Measurements from ENCODE around the gene DAGLA.

The DAGLA gene

GRCh38 chr11:61734767-61735166, 54.6 kb downstream of the DAGLA start:
- no peaks in the 10 kb centered on the region for H4K20me1 ChIP-seq (ENCODE audit: insufficient read depth, low read length)
- H3K27ac ChIP-seq (ENCODE audit: low read depth, low read length, poor library complexity, severe bottlenecking), result no peak overlapping the region
- H3K4me2 ChIP-seq (ENCODE audit: low read length), result no peak overlapping the region
- H3K36me3 ChIP-seq (ENCODE audit: insufficient read depth, low read length), result no peaks in the 10 kb centered on the region
- no peak overlapping the region for H2AFZ ChIP-seq (ENCODE audit: low read length)
- H3K9me3 ChIP-seq (ENCODE audit: low read length), result no peaks in the 10 kb centered on the region
- no peaks in the 10 kb centered on the region for H3K27me3 ChIP-seq (ENCODE audit: insufficient read depth, low read length)
- H3K9ac ChIP-seq (ENCODE audit: low read length), result no peak overlapping the region
- TF ChIP-seq, protein P1, sequence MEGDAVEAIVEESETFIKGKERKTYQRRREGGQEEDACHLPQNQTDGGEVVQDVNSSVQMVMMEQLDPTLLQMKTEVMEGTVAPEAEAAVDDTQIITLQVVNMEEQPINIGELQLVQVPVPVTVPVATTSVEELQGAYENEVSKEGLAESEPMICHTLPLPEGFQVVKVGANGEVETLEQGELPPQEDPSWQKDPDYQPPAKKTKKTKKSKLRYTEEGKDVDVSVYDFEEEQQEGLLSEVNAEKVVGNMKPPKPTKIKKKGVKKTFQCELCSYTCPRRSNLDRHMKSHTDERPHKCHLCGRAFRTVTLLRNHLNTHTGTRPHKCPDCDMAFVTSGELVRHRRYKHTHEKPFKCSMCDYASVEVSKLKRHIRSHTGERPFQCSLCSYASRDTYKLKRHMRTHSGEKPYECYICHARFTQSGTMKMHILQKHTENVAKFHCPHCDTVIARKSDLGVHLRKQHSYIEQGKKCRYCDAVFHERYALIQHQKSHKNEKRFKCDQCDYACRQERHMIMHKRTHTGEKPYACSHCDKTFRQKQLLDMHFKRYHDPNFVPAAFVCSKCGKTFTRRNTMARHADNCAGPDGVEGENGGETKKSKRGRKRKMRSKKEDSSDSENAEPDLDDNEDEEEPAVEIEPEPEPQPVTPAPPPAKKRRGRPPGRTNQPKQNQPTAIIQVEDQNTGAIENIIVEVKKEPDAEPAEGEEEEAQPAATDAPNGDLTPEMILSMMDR (IDR thresholded peaks at IDR 0.05; ENCODE audit: low read length), result no peak
- no peak for TF ChIP-seq EZH2 (IDR thresholded peaks at IDR 0.05; ENCODE audit: borderline replicate concordance, low read length)
- H3K9me2 ChIP-seq (ENCODE audit: low read depth, low read length), result no peaks in the 10 kb centered on the region
- no peaks in the 10 kb centered on the region for H3K79me2 ChIP-seq (ENCODE audit: insufficient read depth, low read length)
- H3F3A ChIP-seq (ENCODE audit: insufficient read depth, low read length), result no peaks in the 10 kb centered on the region
- H3K4me1 ChIP-seq (ENCODE audit: insufficient read depth, low read length, severe bottlenecking), result no peaks in the 10 kb centered on the region
- H3K4me3 ChIP-seq (ENCODE audit: low read depth, low read length, poor library complexity, severe bottlenecking), result no peak overlapping the region

DNA sequence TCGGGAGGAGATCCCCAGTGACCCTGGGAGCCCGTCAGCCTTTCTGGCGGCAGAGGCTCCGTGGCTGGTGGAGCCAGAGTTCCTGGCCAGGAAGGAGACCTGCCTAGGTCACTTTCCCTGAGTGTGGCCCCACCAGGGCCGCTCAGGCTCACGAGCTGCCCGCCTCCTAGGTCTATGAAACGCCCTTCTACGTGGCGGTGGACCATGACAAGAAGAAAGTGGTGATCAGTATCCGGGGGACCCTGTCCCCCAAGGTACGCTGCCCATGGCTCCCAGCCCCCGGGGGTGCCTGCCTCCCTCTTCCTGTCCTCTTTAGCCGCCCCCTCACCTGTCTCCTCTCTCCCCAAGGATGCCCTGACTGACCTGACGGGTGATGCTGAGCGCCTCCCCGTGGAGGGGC, 55.2 kb downstream of the DAGLA start:
- H3F3A ChIP-seq (ENCODE audit: insufficient read depth, low read length), result no peaks in the 10 kb centered on the region
- H4K20me1 ChIP-seq (ENCODE audit: insufficient read depth, low read length), result no peaks in the 10 kb centered on the region
- H3K9me2 ChIP-seq (ENCODE audit: low read depth, low read length), result no peaks in the 10 kb centered on the region
- no peaks in the 10 kb centered on the region for H3K36me3 ChIP-seq (ENCODE audit: insufficient read depth, low read length)
- H3K79me2 ChIP-seq (ENCODE audit: insufficient read depth, low read length), result no peaks in the 10 kb centered on the region
- no peak overlapping the region for H3K4me2 ChIP-seq (ENCODE audit: low read length)
- no peaks in the 10 kb centered on the region for H3K9me3 ChIP-seq (ENCODE audit: low read length)
- no peak overlapping the region for H3K27ac ChIP-seq (ENCODE audit: low read depth, low read length, poor library complexity, severe bottlenecking)
- no peak overlapping the region for H3K9ac ChIP-seq (ENCODE audit: low read length)
- H3K27me3 ChIP-seq (ENCODE audit: insufficient read depth, low read length), result no peaks in the 10 kb centered on the region; the same call in 1 of the 2 replicates
- H3K4me3 ChIP-seq (ENCODE audit: low read depth, low read length, poor library complexity, severe bottlenecking), result no peak overlapping the region
- no peaks in the 10 kb centered on the region for H3K4me1 ChIP-seq (ENCODE audit: insufficient read depth, low read length, severe bottlenecking)
- no peak overlapping the region for H2AFZ ChIP-seq (ENCODE audit: low read length)
- TF ChIP-seq EZH2 (IDR thresholded peaks at IDR 0.05; ENCODE audit: borderline replicate concordance, low read length), result no peak
- TF ChIP-seq, protein P1 (IDR thresholded peaks at IDR 0.05; ENCODE audit: low read length), result no peak

DNA sequence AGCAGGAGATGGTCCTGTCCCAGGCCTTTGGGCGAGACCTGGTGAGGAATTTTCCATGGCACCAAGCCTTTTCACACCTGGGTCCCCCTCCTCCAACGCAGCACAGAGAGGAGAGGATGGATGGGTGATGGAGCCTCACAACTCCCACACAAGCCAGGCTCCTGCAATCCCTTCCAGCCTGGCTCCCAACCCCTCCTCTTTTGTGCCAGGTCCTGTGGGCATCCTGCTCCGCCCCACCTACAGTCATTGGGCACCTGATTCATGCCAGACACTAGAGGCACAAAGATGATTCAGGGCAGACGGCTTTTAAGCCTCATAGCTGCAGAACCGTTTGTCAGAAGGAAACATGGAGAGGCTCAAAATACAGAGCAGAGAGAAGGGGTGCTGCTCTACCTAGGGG, 56.1 kb downstream of the DAGLA start:
- Histone ChIP-seq H3K79me2 (ENCODE audit: insufficient read depth, low read length) (no peaks in the 10 kb centered on the region), H2AFZ (ENCODE audit: low read length) (no peak overlapping the region), H3F3A (ENCODE audit: insufficient read depth, low read length) (no peaks in the 10 kb centered on the region), H3K4me2 (ENCODE audit: low read length) (no peak overlapping the region), H3K9me2 (ENCODE audit: low read depth, low read length) (no peaks in the 10 kb centered on the region), H3K27ac (ENCODE audit: low read depth, low read length, poor library complexity, severe bottlenecking) (no peak overlapping the region), H3K9ac (ENCODE audit: low read length) (no peak overlapping the region), H3K4me3 (ENCODE audit: low read depth, low read length, poor library complexity, severe bottlenecking) (no peak overlapping the region), H4K20me1 (ENCODE audit: insufficient read depth, low read length) (no peaks in the 10 kb centered on the region), H3K27me3 (ENCODE audit: insufficient read depth, low read length) (peaks cover 5% of the 10 kb centered on the region; the same call in 1 of the 2 replicates), H3K9me3 (ENCODE audit: low read length) (no peaks in the 10 kb centered on the region), H3K36me3 (ENCODE audit: insufficient read depth, low read length) (no peaks in the 10 kb centered on the region), H3K4me1 (ENCODE audit: insufficient read depth, low read length, severe bottlenecking) (no peaks in the 10 kb centered on the region)
- TF ChIP-seq, protein P1 (IDR thresholded peaks at IDR 0.05; ENCODE audit: low read length), result no peak
- no peak for TF ChIP-seq EZH2 (IDR thresholded peaks at IDR 0.05; ENCODE audit: borderline replicate concordance, low read length)

Measured in OCI-LY1 (cell line).